ENCODE data around the gene PGD.
A peak's percentile ranks its signal among the peaks of the same experiment; 100 is the strongest.

Gene PGD

DNA sequence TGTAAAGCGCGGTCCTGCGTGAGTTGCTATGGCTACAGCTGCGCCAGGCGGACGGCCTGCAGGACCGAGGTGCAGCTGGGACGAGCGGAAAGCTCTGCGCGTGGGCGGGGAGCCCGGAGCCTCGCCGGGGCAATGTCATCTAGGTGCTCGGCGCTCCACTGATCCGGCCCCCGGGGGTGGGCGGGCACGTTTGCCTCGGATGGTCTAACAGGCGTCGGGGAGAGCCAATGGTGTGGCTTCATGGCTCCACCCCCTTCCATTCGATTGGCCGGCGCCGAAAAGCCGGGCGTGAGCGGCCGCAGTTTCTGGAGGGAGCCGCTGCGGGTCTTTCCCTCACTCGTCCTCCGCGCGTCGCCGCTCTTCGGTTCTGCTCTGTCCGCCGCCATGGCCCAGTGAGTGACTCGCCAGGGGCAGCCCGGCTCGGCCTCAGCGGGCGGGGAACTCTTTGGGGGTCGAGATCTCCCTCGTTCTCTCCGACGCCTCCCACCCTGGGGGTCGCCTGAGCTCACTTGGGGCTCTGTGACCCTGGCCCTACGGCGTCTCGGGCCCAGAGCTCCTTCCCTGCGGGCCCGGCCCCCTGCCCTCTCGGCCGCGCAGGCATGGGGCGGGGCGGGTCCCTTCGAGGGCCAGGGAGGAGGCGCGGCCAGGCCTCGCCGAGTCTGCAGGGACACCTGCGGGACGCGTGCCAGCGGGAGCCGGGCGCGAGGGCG is at the start of gene PGD:
Gene PGD, plus strand, starts transcription at position 331 of the 710 bp plus-strand sequence. Its CDS starts 54 bp downstream, at position 385.
- TF ChIP-seq, protein P1, sequence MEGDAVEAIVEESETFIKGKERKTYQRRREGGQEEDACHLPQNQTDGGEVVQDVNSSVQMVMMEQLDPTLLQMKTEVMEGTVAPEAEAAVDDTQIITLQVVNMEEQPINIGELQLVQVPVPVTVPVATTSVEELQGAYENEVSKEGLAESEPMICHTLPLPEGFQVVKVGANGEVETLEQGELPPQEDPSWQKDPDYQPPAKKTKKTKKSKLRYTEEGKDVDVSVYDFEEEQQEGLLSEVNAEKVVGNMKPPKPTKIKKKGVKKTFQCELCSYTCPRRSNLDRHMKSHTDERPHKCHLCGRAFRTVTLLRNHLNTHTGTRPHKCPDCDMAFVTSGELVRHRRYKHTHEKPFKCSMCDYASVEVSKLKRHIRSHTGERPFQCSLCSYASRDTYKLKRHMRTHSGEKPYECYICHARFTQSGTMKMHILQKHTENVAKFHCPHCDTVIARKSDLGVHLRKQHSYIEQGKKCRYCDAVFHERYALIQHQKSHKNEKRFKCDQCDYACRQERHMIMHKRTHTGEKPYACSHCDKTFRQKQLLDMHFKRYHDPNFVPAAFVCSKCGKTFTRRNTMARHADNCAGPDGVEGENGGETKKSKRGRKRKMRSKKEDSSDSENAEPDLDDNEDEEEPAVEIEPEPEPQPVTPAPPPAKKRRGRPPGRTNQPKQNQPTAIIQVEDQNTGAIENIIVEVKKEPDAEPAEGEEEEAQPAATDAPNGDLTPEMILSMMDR (conservative IDR thresholded peaks at IDR 0.05; ENCODE audit: control insufficient read depth, insufficient read depth, low read depth, low read length), result no peak
- peak; percentile 97 for DNase-seq (ENCODE audit: low read depth)
- H3K4me3 ChIP-seq (ENCODE audit: control insufficient read depth, low read depth, low read length), result peak within 1 kb of the TSS; percentile 81

DNA sequence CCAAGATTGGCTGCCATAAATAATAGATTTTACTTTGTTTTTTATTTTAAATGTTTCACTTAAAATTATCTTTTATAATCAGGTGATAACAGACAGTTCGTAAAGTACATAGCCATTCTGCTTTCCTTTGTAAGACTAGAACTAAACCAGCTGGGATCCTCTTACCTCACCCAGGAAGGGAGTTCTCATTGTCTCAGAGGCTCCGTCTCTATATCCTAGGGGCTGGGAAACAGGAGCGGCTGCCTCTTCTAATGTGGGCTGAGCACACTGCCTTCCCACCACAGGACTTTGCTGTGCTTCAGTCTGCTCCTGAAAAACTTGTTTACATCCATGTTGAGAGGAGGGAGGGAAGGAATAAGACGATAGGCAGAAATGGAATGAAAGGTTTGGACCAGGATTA is 45.6 kb upstream of the PGD start:
- no peak for DNase-seq (ENCODE audit: low read depth)
- H3K4me3 ChIP-seq (ENCODE audit: control insufficient read depth, low read depth, low read length), result no peak overlapping the region
- TF ChIP-seq, protein P1 (conservative IDR thresholded peaks at IDR 0.05; ENCODE audit: control insufficient read depth, insufficient read depth, low read depth, low read length), result no peak

DNA sequence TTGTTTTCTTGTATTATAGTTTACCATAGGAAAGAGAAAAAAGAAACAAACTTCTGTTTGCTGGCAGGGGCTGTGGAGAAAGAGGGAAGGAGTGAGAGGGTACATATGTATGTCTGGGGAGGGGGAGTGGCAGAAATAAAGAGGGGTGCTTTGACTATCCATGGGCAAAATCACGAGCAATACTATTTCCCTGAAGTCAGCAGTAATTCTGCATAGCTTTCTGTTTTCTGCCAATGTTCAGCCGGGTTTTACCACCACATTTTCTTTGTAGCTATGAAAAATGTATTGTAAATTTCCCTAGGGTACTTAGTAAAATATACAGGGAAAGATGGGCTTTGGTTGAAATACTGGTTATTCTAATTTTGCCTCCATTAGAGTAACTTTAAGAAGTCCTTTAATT is 45.2 kb upstream of the PGD start:
- no peak overlapping the region for H3K4me3 ChIP-seq (ENCODE audit: control insufficient read depth, low read depth, low read length)
- TF ChIP-seq, protein P1 (conservative IDR thresholded peaks at IDR 0.05; ENCODE audit: control insufficient read depth, insufficient read depth, low read depth, low read length), result no peak
- DNase-seq (ENCODE audit: low read depth), result no peak

DNA sequence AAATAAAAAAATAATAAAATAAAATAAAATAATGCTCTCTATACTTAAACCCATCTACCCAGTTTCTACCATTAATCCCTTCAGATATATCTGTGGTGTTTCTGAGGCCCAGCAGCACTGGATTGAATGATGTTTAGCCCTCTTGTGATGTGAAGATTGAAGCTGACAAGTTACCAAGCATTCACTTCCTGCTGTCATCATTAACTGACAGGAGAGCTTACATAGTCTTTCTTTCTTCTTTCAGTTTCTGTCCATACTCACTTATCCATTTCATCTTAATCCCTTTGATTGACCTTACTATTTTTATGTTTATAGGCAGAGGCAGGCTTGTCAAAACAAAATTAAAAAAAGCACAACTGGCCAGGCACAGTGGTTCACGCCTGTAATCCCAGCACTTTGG is 38.8 kb upstream of the PGD start:
- no peak overlapping the region for H3K4me3 ChIP-seq (ENCODE audit: control insufficient read depth, low read depth, low read length)
- DNase-seq (ENCODE audit: low read depth), result no peak
- TF ChIP-seq, protein P1 (conservative IDR thresholded peaks at IDR 0.05; ENCODE audit: control insufficient read depth, insufficient read depth, low read depth, low read length), result no peak

DNA sequence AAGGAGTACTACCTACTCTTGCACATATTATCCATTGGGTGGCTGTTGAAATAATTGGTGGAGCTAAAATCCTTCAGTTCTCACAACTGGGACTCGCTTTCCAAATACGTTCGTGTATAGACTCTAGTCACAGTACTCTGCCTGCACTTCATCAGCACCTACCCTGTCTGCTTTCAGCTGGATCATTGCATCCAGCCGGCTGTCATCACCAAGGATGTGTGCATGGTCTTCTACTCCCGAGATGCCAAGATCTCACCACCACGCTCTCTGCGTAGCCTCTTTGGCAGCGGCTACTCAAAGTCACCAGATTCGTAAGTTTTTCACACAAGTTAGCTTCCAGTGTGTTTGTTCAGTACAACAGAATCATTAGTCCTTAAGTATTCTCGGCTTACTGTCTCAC is 37.3 kb upstream of the PGD start:
- no peak for DNase-seq (ENCODE audit: low read depth)
- H3K4me3 ChIP-seq (ENCODE audit: control insufficient read depth, low read depth, low read length), result no peak overlapping the region

DNA sequence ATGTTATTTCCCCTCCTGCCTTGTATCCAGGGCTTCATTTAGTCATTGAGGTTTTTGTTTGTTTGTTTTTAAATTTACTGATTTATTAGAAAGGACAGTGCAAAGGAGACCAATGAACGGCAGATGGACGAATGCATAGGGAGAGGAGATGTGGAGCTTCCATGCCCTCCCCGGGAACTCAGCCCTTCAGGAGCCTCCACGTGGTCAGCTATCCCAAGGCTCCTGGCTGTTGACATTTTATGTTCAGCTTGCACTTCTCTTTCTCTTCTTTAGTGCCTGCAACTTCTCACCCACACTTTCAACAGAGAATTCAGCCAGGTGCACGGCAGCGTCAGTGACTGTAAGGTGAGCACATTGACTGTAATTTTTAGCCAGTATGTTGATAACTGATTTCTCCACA is 30.7 kb upstream of the PGD start:
- no peak for DNase-seq (ENCODE audit: low read depth)
- TF ChIP-seq, protein P1 (conservative IDR thresholded peaks at IDR 0.05; ENCODE audit: control insufficient read depth, insufficient read depth, low read depth, low read length), result no peak
- no peak overlapping the region for H3K4me3 ChIP-seq (ENCODE audit: control insufficient read depth, low read depth, low read length)

More for the DNA sequence above, 37.3 kb upstream of the PGD start:
- TF ChIP-seq, protein P1 (conservative IDR thresholded peaks at IDR 0.05; ENCODE audit: control insufficient read depth, insufficient read depth, low read depth, low read length), result no peak
